OCI-LY7 (cell line): Measurements from ENCODE around the gene CDSN.

Experiments used
- EZH2phosphoT487 ChIP-seq: fragments of 200-600 bp; sonication (generic); IDR thresholded peaks from 2 replicates; pipeline ENCODE4 v1.6.1; 2018; ENCODE audit warnings: low read depth, borderline replicate concordance, mild to moderate bottlenecking, mixed run types, antibody characterized with exemption, low read length, moderate library complexity, mixed read lengths
- TF ChIP-seq, protein P1 (sequence below): fragments of 200-600 bp; sonication (generic); conservative IDR thresholded peaks from 2 replicates; pipeline ENCODE4 v1.5.1; 2014; ENCODE audit warnings: mild to moderate bottlenecking, antibody characterized with exemption, low read length, moderate library complexity, mixed read lengths

- TF ChIP-seq, protein P1, sequence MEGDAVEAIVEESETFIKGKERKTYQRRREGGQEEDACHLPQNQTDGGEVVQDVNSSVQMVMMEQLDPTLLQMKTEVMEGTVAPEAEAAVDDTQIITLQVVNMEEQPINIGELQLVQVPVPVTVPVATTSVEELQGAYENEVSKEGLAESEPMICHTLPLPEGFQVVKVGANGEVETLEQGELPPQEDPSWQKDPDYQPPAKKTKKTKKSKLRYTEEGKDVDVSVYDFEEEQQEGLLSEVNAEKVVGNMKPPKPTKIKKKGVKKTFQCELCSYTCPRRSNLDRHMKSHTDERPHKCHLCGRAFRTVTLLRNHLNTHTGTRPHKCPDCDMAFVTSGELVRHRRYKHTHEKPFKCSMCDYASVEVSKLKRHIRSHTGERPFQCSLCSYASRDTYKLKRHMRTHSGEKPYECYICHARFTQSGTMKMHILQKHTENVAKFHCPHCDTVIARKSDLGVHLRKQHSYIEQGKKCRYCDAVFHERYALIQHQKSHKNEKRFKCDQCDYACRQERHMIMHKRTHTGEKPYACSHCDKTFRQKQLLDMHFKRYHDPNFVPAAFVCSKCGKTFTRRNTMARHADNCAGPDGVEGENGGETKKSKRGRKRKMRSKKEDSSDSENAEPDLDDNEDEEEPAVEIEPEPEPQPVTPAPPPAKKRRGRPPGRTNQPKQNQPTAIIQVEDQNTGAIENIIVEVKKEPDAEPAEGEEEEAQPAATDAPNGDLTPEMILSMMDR = no peak
- TF ChIP-seq EZH2phosphoT487 = no peak
These were observed 44.7 kb downstream of the CDSN start for GRCh38 chr6:31075528-31075927.
